ENCODE results near the gene PHGDH.
"Not testable (repeated sequence)": the region's sequence is repeated elsewhere in the genome, so short reads cannot be mapped to it uniquely, and the experiment has no call there.

PHGDH gene

DNA sequence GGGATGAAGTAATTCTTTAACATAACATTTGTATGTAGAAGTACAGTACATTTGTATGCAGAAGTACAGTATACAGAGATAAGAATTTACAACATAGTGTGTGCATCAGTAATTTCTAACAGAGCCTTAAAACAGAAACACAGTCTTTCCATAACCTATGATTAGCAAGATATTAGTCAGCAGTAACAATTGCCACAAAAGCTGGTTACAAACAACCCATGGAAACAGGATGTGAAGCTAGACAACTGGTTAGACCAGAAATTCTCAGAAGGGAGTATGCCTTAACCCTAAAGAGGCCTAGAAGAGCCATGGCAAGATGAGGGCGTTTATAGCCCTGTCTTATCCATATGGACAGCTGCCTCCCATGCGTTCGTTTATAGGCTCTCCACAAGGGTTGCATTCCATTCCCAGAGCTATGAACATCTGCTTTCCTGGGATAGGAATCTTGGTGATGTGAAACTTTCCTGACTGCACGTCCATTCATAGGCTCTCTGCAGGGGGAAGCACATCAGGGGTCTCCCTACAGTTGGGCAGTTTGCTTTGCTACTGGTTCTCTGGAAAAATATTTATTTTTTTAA lies 74.8 kb downstream of the PHGDH start:
- in situ Hi-C loops (cut with MboI; ENCODE audit: low sequenced_read_pairs): not testable (repeated sequence)

DNA sequence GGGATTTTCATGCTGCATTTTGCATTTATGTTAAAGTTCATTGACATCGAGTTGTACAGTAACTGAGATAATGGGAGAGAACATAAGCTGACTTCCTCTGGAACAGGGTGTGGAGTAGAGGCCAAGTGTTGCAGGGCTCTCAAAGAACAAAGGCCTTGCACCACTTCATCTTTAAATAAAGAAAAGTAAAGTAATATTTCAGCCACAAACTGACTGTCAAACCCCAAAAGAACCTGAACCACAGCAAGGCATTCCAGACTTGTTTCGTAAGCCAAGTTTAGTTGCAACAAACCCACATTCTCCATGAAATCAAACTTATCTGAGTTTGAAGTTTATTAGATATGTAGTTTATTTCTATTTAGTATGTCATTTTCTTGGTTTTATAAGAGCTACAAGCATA lies 76.0 kb downstream of the PHGDH start:
- in situ Hi-C loops (cut with MboI; ENCODE audit: low sequenced_read_pairs): no loop called here

DNA sequence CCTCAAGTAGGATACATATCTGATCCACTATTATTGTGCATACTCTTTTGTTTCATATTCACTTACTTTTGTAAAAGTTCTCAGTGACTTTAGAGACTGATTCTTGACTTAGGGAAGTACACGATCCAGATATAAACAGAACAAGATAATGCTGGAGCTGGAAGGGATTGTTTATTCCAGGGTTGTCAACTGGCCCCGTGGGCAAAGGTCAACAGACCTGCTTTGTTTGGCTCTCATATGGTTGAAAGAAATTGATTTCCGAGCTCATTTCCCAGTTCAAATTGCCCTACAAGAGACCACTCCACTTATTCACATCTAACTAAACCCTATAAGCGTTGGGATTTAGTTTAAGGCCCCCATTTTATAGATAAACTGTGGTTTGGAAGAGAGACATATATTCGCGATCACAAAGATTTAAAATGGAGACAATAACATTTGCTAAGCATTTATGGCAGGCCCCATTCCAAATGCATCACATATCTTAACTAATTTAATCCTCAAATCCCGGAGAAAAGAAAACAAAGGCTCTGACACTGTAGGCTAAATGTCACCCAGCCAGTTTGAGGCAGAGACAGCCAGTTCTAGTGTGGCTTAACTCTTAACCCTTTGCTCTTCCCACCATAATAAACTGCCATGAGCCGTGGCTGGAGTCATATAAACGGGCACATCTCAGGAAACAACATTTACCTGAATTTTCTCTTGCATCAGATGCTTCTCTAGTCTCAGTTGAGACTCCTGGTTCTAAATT lies 78.9 kb downstream of the PHGDH start:
- in situ Hi-C loops (cut with MboI; ENCODE audit: low sequenced_read_pairs): no loop called here

DNA sequence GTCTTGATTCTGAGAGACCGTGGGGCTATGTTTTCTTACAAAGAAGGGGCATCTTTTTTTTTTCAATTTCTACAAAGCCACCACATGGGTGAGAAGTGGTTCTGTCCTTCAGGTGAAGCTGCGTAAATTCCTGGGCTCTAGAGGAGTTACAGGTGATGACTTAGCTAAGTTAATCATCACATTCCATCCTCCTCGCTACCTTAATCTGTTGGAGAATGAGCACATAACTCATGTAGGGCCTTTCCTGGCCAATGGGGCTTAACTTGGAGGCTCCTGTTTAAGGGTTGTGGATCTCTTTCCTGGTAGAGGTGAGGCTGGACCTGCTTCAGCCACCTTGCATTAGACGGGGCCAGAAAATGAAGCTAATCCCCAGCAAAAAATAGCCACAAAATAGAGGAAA lies 79.6 kb downstream of the PHGDH start:
- in situ Hi-C loops (cut with MboI; ENCODE audit: low sequenced_read_pairs): no loop called here

Data from hTERT RPE-1 (cell line).